HepG2 (cell line): ENCODE measurements around the gene ANKRD11. TPM values are rescaled to one million over a fixed set of nuclear protein-coding genes. Genes with fewer than 3 reads are reported as not detected.

ENCODE experiments used
- NRL ChIP-seq: sonication (generic); formaldehyde crosslinking; IDR thresholded peaks from 2 replicates; pipeline ENCODE4 v1.5.0; 2020; ENCODE audit warnings: missing genetic modification reagents, mild to moderate bottlenecking, moderate library complexity, borderline replicate concordance
- REXO4 ChIP-seq: sonication (generic); formaldehyde crosslinking; IDR thresholded peaks from 2 replicates; pipeline ENCODE4 v1.8.0; 2022; ENCODE audit warnings: missing genetic modification reagents, mild to moderate bottlenecking, borderline replicate concordance
- ZBTB40 ChIP-seq, 2 experiments: fragments of 450-650 bp in 1 of 2; sonication (generic) in 1 of 2; formaldehyde crosslinking in 1 of 2; IDR thresholded peaks; 2 replicates each; pipeline versions ENCODE4 v1.6.1 to v1.8.0; 2016 to 2022; ENCODE audit warnings: antibody characterized with exemption in 1 of 2, mild to moderate bottlenecking in 1 of 2, missing genetic modification reagents in 1 of 2
- polyA plus RNA-seq, 8 experiments: library from polyadenylated mRNA; depleted of rRNA in 3 of 8; stranded (reverse) in 7 of 8; unstranded in 1 of 8; fragments of >200 nt; fragmentation: Illumina TruSeq in 4 of 8; extraction: Trizol in 4 of 8; gene quantifications; 2 replicates each; pipeline versions ENCODE4 v1.2.1 to v1.2.3, GENCODE V29; 2011 to 2016; ENCODE audit warnings: low read depth in 4 of 8, missing spikeins in 1 of 8, mixed read lengths in 1 of 8; ENCODE audit not compliant: insufficient read depth in 1 of 8
- total RNA-seq, 5 experiments: library from RNA; depleted of rRNA; stranded (reverse); fragments of >200 nt; fragmentation: Illumina TruSeq; extraction: Trizol; gene quantifications; 2 replicates each; pipeline ENCODE4 v1.2.3, GENCODE V29; 2016; ENCODE audit warnings: low read depth in 1 of 5

Gene ANKRD11
- total and polyA plus RNA-seq, 2 of the 13 experiments (the other 11 are each of a cell fraction or from before 2014, with no cell fraction given), result 21.4 to 38.4 TPM

GRCh38 chr16:89453501-89454321, 36.6 kb downstream of the ANKRD11 start (continued):
- 0 out of 2 replicates have a peak, but pooled peaks have one; percentile 39 for TF ChIP-seq NRL (CRISPR knock-in tag)
- TF ChIP-seq ZBTB40 (IDR thresholded peaks at IDR 0.05), result no peak
- no peak for TF ChIP-seq ZBTB40 (CRISPR knock-in tag; IDR thresholded peaks at IDR 0.05)
- 0 out of 2 replicates have a peak, but pooled peaks have one; percentile 23 for TF ChIP-seq REXO4
